GM18520 (cell line): Measurements from ENCODE around the gene PTPN7.
"Not testable (repeated sequence)": the region's sequence is repeated elsewhere in the genome, so short reads cannot be mapped to it uniquely, and the experiment has no call there.

Experiments
- ATAC-seq: cut with Tn5 transposase; IDR thresholded peaks from one replicate; pipeline ENCODE4 v1.9.1; 2021; ENCODE audit not compliant: unreplicated experiment

PTPN7 gene

DNA sequence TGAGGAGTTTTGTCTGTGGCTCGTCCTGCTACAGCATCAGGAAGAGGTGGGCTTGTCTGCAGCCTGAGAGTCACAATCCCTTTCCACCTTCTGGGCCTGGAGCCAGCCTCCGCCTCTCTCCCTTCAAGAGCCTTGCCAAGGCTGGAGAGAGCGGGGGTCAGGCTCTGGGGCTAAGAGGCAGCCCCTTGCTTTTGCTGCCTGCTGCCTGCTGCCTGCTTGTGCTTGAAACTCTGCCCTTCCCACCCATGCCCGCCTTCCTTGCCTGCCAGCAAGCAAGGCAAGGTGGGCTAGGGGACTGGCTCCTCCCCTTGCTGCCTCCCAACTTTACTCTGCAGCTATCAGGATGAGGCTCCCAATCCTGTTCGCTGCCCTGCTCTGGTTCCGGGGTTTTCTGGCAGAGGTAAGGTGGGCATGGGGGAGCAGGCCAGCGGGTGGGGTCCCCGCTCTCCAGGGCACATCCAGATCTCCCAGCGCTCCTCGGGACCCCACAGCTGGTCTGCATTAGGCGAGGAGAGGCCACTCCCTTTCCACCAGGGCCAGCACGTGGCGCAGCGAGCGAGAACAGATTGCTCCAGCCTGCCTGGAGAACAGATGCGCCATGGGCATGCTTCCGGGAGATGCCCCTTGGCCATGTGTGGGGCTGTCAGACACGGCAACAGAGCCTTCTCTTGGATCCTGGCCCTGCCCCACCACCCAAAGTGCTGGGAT lies 7.5 kb upstream of the PTPN7 start:
- no peak for ATAC-seq

DNA sequence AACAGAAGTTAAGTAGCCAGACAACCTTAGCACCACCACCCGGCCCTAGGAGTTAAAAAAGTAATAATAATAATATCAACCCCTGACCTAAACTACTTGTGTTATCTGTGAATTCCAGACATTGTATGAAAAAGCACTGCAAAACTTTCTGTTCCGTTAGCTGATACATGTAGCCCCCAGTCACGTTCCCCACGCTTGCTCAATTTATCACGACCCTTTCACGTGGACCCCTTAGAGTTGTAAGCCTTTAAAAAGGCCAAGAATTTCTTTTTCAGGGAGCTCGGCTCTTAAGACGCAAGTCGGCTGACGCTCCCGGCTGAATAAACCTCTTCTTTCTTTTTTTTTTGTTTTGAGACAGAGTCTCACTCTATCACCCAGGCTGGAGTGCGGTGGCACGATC lies 6.7 kb upstream of the PTPN7 start:
- ATAC-seq: not testable (repeated sequence)

DNA sequence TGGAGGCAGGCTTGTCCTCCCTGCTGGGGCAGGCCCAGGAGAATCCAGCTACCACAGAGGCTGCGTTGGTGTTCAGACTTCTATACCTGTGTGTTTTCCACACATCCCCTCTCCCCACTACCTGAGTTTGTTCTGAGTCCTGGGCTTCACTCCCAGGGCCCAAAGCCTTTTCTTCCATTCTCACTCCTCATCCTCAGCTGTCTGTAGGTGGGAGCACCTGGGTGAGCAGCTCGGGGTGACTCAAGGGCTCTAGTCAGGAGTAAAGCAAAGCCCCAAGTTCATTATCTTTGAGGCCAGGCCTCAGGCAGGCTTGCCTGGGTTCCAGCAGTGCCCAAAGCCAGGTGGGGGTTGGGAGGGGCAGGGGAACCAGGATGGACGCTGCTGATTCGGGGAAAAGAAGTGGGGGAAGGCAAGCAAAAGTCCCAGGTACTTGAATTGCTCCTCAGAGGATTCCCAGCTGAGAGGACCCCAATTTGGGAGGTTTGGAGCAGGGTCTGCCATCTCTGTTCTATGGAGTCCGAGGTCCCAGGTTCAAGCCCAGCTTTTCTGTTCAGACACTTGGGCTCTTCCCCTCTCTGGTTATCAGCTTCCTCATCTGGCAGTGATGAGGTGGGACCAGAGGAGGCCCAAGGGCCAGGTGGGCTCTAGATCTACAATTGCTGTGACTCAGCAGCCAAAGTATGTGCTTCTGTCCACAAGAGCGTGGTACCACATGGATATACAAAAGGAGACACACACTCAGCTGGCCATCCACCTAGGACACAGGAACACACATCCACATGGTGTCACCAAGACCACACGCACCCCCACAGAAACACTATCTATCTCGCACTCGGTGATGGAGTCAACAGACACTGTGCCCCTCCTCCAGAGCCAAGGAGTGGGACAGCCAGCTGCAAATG lies 5.8 kb upstream of the PTPN7 start:
- ATAC-seq: no peak

DNA sequence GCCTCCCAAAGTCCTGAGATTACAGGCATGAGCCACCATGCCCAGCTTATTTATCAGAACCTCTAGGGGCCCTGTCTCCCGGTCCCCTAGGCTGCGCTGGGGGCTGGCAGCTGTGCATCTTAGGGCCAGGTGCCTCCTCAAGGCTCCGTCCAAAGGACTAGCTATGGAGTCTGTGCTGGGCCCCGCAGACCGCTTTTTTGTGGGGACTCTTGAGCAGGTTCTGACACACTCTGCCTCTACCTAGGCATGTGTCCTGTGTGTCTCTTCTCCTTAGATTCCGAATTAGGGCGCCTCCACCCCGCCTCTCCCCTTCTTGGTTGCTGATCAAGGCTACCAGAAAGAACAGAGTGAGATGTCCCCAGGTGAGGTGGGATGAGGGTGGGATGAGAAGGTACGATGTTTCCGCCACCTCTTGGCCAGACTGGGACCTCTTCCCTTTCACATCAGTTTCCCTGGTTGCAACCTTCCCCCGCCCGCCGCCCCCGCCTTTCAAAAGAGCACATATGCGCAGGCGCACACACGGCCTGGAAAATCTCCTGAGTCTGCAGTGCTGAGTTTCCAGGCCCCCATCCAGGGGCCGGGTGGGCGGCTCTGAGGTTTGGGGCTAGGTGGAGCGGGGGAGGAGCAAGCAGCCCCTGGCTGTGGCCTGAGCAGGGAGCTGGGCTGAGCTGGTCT lies 5.0 kb upstream of the PTPN7 start:
- ATAC-seq: no peak

DNA sequence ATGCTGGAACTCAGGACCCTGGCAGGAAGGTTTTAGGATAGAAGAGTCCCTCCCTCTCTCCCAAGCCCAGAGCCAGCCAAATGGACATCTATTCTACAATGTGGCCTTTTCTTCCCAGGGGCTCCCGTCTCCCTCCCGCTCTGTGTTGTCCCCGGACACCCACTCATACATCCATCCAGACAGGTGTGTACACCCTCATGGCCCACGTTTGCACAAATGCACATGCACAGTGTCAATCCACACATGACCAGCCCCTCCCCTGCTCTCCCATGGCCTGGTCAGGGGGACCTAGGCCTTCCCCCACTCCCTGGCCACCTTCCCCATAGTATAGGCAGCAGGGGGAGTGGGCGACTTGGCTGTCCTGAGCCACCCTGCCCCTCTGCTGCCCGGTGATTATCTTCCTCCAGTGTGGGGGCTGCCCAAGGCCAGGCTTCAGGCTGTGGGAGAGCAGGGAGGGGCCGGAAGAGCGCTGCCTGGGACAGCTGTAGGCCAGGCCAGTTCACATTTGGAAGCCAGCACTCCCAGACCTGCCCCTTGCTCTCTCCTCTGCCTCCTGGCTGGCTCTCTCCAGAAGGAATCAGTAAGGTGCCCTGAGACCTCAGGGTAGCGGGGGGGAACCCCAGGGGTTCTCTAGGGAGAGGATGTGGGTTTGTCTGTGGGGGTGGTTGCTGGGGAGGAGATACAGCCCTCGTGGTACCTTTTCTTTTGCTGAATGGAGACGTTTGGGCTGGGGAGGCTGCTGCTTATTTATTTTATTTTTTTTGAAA lies 4.1 kb upstream of the PTPN7 start:
- ATAC-seq: peak; percentile 51

DNA sequence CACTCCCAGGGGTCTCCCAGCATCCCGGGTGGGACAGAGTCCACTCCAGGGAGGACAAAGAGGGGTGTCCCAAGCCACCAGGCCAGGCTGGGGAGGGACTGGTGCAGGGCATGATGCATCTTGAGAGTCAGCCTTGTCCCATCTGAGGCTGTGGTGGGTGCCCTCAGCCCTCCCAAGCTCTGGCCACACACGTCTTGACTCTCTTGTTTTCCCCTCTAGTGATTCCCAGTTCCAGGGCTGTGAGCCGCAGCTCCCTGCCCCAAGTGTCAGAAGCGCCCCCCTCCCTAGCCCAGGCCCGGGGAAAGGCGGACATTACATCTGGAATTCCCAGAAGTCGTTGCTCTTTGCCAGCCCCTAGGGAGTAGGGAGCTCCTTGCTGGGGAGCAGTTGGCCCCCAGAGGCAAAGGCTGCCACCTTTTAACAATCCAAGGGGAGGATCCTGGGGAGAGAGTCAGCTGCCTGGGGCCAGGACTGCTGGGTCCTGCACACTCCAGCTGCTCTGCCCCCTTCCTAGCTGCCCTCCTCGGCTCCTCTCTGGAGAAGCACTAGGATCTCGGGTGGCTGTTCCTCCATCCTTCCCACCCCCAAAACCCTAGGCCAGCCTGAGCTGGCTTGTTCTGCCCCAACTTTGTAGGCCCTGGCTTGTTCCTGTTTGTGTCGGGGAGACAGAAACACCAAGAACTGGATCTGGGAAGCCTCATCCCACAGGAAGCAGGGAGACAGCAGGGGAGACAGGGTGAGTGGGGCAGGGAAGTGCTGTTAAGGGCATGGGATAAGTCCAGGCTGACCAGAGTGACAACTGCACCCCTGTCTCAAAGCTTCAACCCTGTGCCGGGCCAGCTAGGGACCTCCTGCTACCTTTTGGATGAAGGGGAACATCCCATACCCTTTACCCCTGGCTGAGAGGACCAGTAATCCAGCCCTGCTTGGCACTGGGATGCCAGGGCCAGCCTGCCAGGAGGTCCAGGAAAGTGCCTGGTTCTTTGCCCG lies 3.2 kb upstream of the PTPN7 start:
- ATAC-seq: no peak

DNA sequence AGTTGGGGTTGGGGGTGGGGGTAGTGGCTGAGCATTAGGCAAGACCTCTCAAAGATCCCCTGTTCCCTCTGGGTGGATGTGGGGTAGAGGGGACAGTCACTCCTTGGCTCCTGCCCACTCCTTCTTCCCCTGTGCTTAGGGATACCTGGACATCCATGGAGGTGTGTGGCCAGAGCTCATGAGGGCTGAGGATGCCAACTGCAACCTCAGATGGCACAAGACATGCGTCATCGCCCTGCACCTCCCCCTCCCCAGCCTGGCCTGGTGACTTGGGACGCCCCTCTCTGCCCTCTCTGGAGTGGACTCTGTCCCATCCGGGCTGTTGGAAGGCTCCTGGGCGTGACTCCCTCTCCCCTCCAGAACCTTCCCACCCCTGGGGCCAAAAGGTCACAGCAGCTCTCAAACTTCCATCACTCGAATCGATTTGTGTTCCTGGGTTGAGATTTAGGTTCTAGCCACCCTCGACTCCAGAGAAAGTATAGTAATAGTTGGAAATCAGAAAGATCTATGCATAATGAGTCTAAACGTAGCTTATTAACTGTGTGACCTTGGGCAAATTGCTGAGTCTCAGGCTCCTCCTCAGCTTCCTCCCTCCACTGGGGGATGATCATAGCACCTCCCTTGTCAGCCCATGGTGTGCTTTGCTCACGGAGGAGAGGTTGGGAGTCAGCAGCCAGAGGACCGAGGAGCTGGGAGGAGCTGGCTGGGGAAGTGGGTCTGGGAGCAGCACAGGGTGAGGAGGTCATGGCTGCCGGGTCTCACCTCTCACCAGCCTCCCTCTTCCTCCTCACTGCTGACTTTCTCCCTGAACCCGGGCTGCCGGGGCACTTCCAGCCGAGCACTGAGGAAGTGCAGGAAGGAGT lies 2.2 kb upstream of the PTPN7 start:
- ATAC-seq: no peak

DNA sequence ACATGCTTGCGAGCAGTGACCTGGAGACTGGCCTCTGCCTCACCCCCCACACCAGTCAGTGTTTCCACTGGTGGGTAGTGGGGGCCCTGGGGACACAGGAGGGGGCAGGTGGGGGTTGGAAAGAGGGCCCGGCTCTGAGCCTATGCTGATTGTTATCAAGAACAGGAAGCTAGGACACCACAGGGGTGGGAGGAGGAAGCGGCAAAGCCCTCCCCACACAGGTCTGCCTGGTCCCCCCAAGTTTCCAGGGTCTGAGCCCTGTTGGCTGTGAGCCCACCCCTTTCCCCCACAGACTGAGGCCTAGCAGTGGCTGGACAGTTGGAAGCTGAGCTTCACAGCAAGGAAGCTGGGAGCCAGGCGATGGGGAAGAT lies 1.6 kb upstream of the PTPN7 start:
- ATAC-seq: no peak

DNA sequence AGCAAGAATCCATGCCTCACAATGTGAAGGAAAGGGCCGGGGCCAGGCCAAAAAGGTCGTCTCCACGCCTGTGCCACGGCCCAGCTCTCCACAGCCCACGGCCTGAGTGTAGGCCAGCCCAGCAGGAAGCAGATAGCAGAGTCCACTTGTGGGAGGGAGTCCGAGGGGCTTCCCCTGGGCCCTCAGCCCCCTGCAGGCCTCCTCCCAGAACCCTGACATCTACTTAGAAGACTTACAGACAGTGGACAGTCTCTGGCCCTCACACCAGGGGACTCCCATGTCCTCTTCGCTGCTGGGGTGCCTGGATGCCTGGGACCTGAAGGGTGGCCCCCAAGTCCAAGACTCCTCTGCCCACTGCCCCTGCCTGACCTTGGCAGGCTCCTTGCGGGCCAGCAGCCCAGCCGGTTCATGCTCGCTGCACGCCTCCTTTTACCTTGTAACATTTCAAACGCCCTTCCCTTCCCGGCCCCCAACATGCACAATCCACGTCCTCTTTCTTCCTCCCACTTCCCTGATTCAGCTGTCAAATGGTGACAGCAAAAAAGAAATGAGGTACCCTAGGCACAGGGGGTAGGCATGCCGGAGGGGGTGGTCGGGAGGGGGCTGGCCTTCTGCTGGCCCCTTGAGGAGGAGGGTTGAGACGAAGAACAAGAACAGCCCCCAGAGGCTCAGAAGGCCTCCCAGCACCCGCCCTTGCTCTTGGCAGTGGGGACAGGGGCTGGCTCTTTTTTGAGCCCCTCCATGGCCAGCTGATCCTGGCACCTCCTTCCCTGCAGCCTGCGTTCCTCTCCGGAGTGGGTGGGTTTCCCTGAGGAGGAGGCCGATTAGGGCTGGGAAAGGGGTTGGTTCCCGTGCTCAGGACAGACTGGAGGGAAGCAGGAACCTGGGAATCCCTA lies 997 bp upstream of the PTPN7 start:
- no peak for ATAC-seq

DNA sequence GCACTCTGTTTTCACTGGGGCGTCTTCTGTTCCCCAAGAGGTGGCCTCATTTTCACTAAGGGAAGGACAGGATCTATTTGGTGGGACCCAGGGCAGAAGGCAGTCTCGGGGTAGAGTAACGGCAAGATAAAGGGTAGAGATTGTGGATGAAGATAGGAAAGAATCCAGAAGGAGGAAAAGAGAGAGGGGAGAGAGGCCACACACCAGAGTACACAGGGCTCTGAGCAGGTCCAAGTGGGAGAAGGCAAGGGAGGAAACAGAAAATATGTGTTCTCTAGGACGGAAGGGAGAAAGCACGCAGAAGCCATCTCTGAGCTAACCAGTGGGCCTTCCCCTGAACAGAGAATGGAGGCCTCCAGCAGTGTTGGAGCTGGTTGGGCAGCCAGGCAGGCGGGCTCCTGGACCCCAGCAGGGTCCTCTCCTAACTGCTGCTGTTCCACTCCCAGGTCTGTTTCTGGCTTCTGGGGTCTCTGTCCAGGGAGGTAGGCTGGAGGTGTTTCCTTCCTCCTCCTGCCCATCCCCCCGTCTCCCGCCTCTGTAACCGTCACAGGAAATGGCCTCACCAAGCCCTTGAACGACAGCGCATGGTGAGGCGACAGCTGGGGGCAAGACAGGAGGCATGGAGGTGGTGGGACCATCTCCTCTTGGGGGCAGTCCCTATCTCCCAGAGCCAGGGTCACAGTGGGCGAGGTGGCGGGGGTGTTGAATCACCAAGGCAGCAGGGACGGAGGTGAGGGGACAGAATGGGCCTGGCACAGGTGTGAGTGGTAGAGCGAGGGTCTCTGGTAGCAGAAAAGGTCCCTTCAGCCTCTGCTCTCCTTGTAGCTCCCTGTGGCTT lies 649 bp downstream of the PTPN7 start:
- ATAC-seq: no peak

DNA sequence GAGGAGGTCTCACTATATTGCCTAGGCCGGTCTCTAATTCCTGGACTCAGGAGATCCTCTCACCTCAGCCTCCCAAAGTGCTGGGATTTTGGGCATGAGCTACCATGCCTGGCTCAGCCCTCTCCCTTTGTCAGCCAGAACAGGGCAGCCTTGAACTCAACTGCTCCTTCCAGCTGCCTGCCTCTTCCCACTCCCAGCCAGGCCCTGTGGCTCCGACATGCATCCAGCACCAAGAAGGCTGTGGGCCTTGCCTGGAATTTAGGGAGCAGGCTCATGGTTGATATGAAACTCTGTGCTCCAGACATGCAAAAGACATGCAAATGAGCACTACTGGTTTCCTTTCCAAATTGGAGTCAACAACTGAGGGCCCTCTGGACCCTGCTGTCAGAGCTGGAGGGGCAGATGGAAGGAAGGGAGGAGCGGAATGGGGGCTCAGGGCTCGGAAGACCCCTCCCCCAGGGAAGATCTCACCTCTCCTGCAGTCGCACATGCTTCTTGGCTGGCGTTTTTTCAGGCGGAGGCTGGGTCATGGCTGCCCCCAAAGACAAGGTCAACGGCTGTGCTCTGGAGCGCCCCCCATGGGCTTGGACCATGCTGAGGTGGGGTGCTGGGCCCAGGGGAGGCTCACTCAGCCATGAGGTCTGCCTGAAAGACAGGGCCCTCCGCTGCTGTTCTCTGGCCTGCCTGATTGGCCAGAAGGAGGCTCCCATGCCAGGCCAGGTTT lies 1.4 kb downstream of the PTPN7 start:
- ATAC-seq: no peak

DNA sequence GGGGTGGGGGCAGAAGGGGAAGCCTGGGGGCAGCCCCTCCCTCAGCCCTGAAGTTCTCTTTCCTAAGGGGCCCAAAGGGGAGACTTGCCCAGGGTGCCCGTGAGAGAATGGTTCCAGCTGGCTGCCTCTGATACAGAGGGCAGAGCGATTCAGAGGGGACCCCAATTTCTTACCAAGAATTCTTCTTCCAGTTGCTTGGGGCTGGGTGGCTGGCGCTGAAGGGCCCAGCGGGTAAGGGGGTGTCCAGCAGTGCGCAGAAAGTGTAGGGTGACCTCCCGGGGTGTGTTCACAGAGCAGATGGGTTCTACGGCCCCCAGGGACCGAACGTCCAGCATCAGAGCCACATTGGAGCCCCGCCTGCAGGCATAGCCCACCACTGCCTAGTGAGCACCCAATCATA lies 2.5 kb downstream of the PTPN7 start:
- ATAC-seq: no peak

DNA sequence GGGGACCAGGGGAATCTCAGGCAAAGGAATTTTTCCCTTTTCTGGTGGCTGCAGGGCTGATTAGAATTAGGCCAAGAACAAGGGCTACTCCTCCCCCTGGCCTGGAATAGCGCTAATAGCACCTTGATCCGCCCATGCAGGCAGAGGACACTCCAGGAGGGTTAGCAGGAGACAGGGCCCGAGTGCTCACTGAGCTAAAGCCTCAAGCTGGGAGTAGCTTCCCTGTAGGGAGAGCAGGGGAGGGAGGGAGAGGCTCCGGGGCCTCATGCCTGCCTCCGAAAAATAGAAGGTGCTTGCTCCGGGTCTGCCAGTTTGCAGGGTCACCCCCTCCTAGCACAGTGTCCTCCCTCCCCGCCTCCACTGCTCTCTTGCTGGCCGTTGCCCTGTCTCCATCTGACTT lies 3.8 kb downstream of the PTPN7 start:
- no peak for ATAC-seq

DNA sequence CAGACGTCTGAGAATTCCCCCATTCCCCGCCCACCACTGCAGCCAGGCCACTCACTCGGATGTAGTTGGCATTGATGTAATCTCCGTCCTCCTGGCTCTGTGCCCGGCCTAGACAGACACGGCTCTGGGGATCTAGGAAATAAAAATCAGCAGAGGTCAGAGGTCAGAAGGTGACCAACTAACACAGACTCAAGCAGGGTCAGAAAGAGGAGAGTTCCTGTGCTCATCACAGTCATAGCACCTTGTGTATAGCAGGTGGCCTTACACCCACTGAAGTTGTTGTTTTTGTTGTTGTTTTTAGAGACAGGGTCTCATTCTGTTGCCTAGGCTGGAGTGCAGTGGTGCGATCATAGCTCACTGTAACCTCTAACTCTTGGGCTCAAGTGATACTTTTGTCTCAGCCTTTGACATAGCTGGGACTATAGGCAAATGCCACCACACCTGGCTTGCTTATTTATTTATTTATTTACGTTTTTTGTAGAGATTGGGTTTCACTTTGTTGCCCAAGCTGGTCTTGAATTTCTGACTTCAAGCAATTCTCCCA lies 4.9 kb downstream of the PTPN7 start:
- ATAC-seq: no peak

DNA sequence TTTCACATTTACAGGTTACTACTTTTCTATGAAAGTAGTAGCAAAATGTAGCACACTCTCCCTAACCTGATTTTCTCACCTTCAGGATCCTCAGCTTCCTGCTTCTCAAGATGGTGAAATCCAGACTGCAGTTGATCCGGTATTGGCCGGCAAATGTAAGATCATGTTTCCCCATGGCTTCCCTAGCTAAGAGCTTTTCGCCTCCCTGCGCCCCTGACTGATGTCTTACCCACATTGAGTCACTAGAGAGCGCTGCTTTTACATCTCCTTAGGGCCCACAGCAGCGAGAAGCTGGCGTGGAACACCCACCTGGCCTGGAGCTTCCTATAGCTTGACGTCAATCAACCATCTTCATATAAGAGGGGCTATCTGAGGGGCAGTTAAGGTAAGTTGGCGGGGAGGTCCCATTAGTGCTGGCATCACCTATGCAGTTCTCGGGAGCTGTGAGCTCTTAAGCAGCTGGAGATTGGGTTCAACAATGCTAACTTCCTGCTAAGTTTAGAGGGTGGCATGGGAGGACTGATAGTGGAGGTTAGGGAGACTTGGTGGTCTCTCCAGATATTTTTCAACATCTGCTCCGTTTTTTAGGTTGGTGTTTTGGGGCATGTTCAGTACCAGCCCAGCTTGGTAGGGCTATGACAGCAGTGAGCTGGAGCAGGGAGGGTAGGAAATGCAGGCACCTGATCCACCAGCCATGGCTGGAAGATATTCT lies 5.5 kb downstream of the PTPN7 start:
- no peak for ATAC-seq
